NCI-H1436 (cell line): Measurements from ENCODE around the gene TEKT5.

Source experiments
- DNase-seq: peaks from one replicate; lab custom pipeline; 2025; lab: John Stamatoyannopoulos, UW

Gene TEKT5

DNA sequence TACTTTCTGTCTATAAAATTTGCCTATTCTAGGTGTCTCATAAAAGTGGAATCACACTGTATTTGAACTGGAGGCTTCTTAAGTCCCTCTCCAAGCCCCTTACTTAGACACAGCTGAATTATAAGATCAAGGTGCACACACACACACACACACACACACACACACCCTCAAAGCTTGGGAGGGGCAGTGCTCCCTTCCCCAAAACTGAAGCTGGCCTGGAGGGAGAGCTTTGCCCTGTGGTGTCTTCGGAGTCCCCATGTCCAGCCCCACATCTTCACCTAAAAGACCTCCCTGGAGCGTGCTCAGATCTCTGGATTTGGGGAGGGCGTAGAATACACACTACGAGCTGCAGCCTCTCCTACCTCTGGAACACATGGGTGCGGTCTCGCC, 115.2 kb downstream of the TEKT5 start:
- no peak for DNase-seq

DNA sequence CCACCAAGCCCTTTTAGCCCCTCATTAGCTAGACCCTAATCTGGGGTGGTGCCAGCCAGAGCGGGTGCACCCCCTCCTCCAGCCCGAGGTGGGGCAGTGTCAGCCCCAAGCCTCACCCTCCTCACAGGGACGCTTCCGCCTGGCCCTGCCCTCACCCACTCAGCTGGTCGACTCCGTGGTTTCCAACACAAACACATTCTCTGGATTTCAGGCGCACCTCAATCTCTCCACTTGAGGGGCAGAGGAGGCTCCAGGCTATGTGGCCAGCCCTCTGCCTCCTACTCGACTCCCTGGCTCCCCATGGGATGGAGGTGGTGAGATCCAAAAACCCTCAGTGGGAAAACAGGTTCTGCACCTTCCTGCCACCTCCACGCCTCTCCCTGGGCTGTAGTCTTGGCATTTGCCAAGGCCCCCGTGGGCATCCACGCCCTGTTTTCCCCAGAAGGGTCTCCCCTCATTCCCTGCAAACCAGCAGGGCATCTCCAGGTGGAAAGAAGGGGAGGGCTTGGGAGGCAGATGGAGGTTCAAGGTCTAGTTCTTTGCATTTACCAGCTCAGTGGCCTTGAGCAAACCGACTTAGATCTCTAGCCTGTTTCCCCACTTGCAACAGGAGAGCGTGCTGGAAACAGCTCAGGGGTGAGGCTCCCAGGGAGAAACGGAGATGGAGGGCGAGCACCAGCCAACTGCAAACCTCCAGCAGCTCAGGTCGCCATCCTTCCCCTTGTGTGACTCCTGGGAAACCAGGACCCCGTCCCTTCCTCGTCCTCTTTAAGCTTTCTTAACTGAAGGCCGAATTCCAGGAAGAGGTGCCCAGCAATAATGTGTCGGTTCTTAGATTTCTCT, 116.0 kb downstream of the TEKT5 start:
- DNase-seq = no peak
